HG03108 (cell line): Measurements from ENCODE around the gene SIMC1.
"Not testable (repeated sequence)": the region's sequence is repeated elsewhere in the genome, so short reads cannot be mapped to it uniquely, and the experiment has no call there.

ENCODE experiments used
- ATAC-seq: cut with Tn5 transposase; IDR thresholded peaks from one replicate; pipeline ENCODE4 v1.9.1; 2021; ENCODE audit warnings: moderate library complexity; ENCODE audit not compliant: unreplicated experiment

Gene SIMC1

GRCh38 chr5:176237971-176238644 is at the start of gene SIMC1:
Gene SIMC1 (plus strand): TSS chr5:176238424. CDS start chr5:176238509, 85 bp downstream.
- peak; percentile 75 for ATAC-seq

GRCh38 chr5:176188506-176189193 is 49.6 kb upstream of the SIMC1 start:
- no peak for ATAC-seq

- no peak for ATAC-seq
Observed at GRCh38 chr5:176189857-176190256, 48.4 kb upstream of the SIMC1 start.

GRCh38 chr5:176190886-176191755 is 47.1 kb upstream of the SIMC1 start:
- no peak for ATAC-seq

GRCh38 chr5:176192094-176192721 is 46.0 kb upstream of the SIMC1 start:
- no peak for ATAC-seq

- ATAC-seq, result not testable (repeated sequence)
Observed at GRCh38 chr5:176192722-176193117, 45.5 kb upstream of the SIMC1 start.

GRCh38 chr5:176193636-176194035 is 44.6 kb upstream of the SIMC1 start:
- ATAC-seq, result not testable (repeated sequence)

GRCh38 chr5:176194238-176195083 is 43.8 kb upstream of the SIMC1 start:
- ATAC-seq, result not testable (repeated sequence)

GRCh38 chr5:176195084-176195413 is 43.2 kb upstream of the SIMC1 start:
- not testable (repeated sequence) for ATAC-seq

GRCh38 chr5:176195487-176196207 is 42.6 kb upstream of the SIMC1 start:
- ATAC-seq, result not testable (repeated sequence)

GRCh38 chr5:176196781-176197180 is 41.4 kb upstream of the SIMC1 start:
- ATAC-seq, result not testable (repeated sequence)

GRCh38 chr5:176197234-176197858 is 40.9 kb upstream of the SIMC1 start:
- ATAC-seq, result not testable (repeated sequence)

GRCh38 chr5:176198299-176198698 is 39.9 kb upstream of the SIMC1 start:
- not testable (repeated sequence) for ATAC-seq

- ATAC-seq, result not testable (repeated sequence)
Observed at GRCh38 chr5:176198991-176199733, 39.1 kb upstream of the SIMC1 start.

GRCh38 chr5:176199803-176200399 is 38.3 kb upstream of the SIMC1 start:
- ATAC-seq, result not testable (repeated sequence)

- no peak for ATAC-seq
Observed at GRCh38 chr5:176201811-176202210, 36.4 kb upstream of the SIMC1 start.

- no peak for ATAC-seq
Observed at GRCh38 chr5:176203086-176203485, 35.1 kb upstream of the SIMC1 start.

- not testable (repeated sequence) for ATAC-seq
Observed at GRCh38 chr5:176203535-176203934, 34.7 kb upstream of the SIMC1 start.
